ENCODE measurements around the gene LILRA6.
"Not testable (repeated sequence)": the region's sequence is repeated elsewhere in the genome, so short reads cannot be mapped to it uniquely, and the experiment has no call there.

The LILRA6 gene

DNA sequence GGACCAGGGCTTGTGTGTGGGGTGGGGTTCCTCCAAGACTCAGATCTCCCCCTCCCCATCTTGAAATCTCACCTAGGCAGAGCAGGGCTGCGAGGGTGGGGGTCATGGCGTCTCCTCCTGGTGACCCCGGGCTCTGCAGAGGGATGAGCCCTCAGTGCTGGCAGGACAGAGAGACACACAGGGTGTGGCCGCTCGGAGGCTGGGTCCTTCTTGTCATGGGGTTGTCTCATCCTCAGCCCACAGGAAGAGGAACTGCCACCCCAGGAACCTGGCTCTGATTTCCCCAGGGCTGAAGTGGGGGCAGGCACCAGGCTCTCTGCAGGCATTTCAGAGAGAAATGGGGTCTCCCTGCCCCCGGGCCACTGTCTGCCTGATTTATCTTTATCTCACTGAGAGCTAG, at the start of gene LILRA6:
Gene LILRA6, minus strand, starts transcription at position 145 of the 400 bp plus-strand sequence.
- Histone ChIP-seq H3K27ac (peak within 1 kb of the TSS; percentile 74), H3K4me1 (ENCODE audit: control insufficient read depth in 1 of 2, insufficient read depth in 1 of 2, low read depth in 1 of 2, low read length in 1 of 2) (peaks cover 31 to 50% of the 10 kb centered on the region in 2 experiments), H3K4me3 (ENCODE audit: low read depth in 1 of 2, low read length in 1 of 2) (peak within 1 kb of the TSS; percentile 28 to 76), H3K36me3 (peaks cover 29% of the 10 kb centered on the region)
- not testable (repeated sequence) for H3K27me3 ChIP-seq, H3K9me3 ChIP-seq

GRCh38 chr19:54289160-54289559, 46.6 kb upstream of the LILRA6 start:
- not testable (repeated sequence) for H3K27ac ChIP-seq; H3K36me3 ChIP-seq; H3K9me3 ChIP-seq; H3K4me3 ChIP-seq (ENCODE audit: low read depth in 1 of 2, low read length in 1 of 2)
- H3K4me1 ChIP-seq (ENCODE audit: control insufficient read depth in 1 of 2, insufficient read depth in 1 of 2, low read depth in 1 of 2, low read length in 1 of 2), result peaks cover 24 to 25% of the 10 kb centered on the region in 2 experiments
- peaks cover 14% of the 10 kb centered on the region for H3K27me3 ChIP-seq

DNA sequence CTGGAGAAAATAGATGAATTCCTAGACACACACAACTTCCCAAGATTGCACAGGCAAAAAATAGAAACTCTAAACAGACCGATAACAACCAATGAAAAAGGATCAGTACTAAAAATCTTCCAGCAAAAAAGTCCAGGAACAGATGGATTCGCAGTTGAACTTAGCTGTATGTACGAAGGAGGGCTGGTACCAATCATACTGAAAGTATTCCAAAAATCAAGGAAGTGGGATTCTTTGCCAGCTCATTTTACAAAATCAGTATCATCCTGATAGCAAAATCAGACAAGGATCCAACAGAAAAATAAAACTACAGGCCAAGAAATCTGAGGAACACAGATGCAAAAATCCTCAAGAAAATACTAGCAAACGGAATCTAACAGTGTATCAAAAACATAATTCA, 44.9 kb upstream of the LILRA6 start:
- Histone ChIP-seq H3K27ac (no peak overlapping the region), H3K27me3 (peaks cover 10% of the 10 kb centered on the region), H3K4me3 (ENCODE audit: low read depth in 1 of 2, low read length in 1 of 2) (no peak overlapping the region), H3K4me1 (ENCODE audit: control insufficient read depth in 1 of 2, insufficient read depth in 1 of 2, low read depth in 1 of 2, low read length in 1 of 2) (peaks cover 41 to 42% of the 10 kb centered on the region in 2 experiments), H3K36me3 (no peaks in the 10 kb centered on the region), H3K9me3 (no peaks in the 10 kb centered on the region)
- TF ChIP-seq, protein P1, sequence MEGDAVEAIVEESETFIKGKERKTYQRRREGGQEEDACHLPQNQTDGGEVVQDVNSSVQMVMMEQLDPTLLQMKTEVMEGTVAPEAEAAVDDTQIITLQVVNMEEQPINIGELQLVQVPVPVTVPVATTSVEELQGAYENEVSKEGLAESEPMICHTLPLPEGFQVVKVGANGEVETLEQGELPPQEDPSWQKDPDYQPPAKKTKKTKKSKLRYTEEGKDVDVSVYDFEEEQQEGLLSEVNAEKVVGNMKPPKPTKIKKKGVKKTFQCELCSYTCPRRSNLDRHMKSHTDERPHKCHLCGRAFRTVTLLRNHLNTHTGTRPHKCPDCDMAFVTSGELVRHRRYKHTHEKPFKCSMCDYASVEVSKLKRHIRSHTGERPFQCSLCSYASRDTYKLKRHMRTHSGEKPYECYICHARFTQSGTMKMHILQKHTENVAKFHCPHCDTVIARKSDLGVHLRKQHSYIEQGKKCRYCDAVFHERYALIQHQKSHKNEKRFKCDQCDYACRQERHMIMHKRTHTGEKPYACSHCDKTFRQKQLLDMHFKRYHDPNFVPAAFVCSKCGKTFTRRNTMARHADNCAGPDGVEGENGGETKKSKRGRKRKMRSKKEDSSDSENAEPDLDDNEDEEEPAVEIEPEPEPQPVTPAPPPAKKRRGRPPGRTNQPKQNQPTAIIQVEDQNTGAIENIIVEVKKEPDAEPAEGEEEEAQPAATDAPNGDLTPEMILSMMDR (IDR thresholded peaks at IDR 0.05), result no peak

GRCh38 chr19:54286283-54286682, 43.7 kb upstream of the LILRA6 start:
- H3K27ac ChIP-seq; H3K4me3 ChIP-seq (ENCODE audit: low read depth in 1 of 2, low read length in 1 of 2): not testable (repeated sequence)
- peaks cover 52 to 54% of the 10 kb centered on the region in 2 experiments for H3K4me1 ChIP-seq (ENCODE audit: control insufficient read depth in 1 of 2, insufficient read depth in 1 of 2, low read depth in 1 of 2, low read length in 1 of 2)

DNA sequence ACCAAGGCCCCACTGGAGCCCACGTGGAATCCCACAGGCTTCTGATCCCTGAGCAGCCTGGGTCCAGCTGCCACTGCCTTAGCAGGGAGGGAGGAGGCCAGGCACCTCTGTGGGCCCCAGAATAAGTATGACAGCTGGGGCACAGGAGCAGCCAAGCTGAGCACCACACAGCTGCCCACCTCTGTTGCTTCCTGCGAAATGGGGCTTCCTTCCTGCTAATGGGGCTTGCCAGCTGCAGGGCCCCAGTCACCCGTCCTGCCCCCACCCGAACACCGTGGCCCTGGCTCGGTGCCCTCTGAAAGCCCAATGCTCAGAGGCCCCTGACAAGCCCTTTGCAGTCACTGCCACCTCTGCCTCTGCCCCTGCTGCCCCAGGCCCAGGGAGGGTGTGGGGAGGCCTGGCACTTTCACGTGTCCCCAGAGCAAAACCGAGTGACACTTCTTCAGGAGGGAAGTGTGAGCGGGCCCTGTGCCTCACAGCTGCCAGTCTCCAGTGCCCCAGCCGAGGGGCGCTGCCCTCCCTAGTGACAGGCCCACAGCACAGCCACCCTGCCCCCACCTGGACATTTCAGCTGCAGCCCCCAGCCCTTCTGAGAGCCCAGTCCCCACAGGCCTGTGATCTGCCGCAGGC, 43.0 kb upstream of the LILRA6 start:
- peaks cover 58 to 61% of the 10 kb centered on the region in 2 experiments for H3K4me1 ChIP-seq (ENCODE audit: control insufficient read depth in 1 of 2, insufficient read depth in 1 of 2, low read depth in 1 of 2, low read length in 1 of 2)
- not testable (repeated sequence) for H3K4me3 ChIP-seq (ENCODE audit: low read depth in 1 of 2, low read length in 1 of 2)

More at GRCh38 chr19:54286283-54286682, 43.7 kb upstream of the LILRA6 start:
- not testable (repeated sequence) for H3K9me3 ChIP-seq, H3K36me3 ChIP-seq, H3K27me3 ChIP-seq

DNA sequence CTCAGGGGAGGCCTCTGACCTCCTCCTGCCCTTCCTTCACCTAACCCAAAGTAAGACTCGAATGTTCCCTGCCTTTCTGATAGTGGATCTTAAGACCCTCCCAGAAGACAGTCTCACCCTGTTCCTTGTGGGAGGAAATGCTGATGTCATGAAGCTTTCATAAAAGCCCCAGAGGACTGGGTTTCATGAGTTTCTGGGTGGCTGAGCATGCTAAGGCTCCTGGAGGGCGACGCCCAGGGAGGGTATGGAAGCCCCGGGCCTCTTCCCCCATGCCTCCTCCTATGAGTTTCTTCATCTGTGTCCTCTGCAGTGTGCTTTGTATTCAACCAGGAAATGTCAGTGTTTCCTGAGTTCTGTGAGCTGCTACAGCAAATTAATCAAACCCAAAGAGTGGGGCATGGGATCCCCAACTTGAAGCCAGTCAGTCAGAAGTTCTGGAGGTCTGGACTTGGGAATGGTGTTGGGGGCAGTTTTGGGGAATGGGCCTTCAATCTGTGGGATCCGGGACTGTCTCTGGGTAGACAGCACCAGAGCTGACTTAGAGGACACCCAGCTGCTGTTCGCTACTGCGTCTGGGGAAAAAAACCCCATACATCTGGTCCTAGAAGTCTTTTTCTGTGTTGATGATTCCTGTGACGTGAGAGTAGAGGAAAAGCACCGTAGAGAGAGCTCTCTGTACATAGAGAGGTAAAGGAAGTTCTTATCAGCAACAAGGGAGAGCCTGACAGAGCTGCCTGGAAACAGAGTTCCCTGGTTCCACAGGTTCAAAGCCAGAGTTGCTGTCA, 40.3 kb upstream of the LILRA6 start:
- Histone ChIP-seq H3K27ac (peak overlapping the region; percentile 98), H3K4me3 (ENCODE audit: low read depth in 1 of 2, low read length in 1 of 2) (peak overlapping the region; percentile 38 to 73), H3K9me3 (no peaks in the 10 kb centered on the region), H3K36me3 (peaks cover 20% of the 10 kb centered on the region), H3K4me1 (ENCODE audit: control insufficient read depth in 1 of 2, insufficient read depth in 1 of 2, low read depth in 1 of 2, low read length in 1 of 2) (peaks cover 79 to 87% of the 10 kb centered on the region in 2 experiments), H3K27me3 (no peaks in the 10 kb centered on the region)
- TF ChIP-seq, protein P1 (IDR thresholded peaks at IDR 0.05), result no peak

More for the DNA sequence above, 43.0 kb upstream of the LILRA6 start:
- not testable (repeated sequence) for H3K36me3 ChIP-seq, H3K9me3 ChIP-seq, H3K27me3 ChIP-seq
- peak overlapping the region; percentile 46 for H3K27ac ChIP-seq

DNA sequence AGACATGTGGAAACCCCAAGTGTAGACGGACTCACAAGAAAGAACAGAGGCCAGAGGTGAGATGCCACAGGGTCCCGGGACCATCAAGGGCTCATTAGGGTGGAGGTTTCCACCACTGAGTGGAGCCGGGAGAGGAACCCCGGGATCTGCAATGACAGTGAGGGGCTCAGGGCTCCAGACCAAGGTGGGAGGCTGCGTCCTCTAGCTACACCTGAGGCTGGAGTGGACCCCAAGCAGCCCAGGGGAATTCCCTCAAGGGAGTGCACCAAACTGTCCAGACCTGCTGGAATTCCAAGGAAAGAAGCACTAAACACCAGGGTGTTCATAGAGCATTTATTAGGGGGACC, 39.1 kb upstream of the LILRA6 start:
- Histone ChIP-seq H3K4me1 (ENCODE audit: control insufficient read depth in 1 of 2, insufficient read depth in 1 of 2, low read depth in 1 of 2, low read length in 1 of 2) (peaks cover 85 to 96% of the 10 kb centered on the region in 2 experiments), H3K4me3 (ENCODE audit: low read depth in 1 of 2, low read length in 1 of 2) (peak overlapping the region; percentile 73 to 88), H3K27ac (peak overlapping the region; percentile 98), H3K36me3 (peaks cover 32% of the 10 kb centered on the region)
- not testable (repeated sequence) for H3K9me3 ChIP-seq, H3K27me3 ChIP-seq
